GM19043 (cell line): ENCODE measurements around the gene CCDC32.
A peak's percentile ranks its signal among the peaks of the same experiment; 100 is the strongest.

Source experiments
- ATAC-seq: cut with Tn5 transposase; IDR thresholded peaks from one replicate; pipeline ENCODE4 v1.9.1; 2021; ENCODE audit warnings: low read depth; ENCODE audit not compliant: unreplicated experiment

CCDC32 gene

GRCh38 chr15:40569129-40569953, 4.5 kb upstream of the CCDC32 start, which contains the start of gene RPUSD2:
RPUSD2 (plus strand) TSS chr15:40569299; CDS start chr15:40569338, 39 bp downstream.
- peak; percentile 35 for ATAC-seq

DNA sequence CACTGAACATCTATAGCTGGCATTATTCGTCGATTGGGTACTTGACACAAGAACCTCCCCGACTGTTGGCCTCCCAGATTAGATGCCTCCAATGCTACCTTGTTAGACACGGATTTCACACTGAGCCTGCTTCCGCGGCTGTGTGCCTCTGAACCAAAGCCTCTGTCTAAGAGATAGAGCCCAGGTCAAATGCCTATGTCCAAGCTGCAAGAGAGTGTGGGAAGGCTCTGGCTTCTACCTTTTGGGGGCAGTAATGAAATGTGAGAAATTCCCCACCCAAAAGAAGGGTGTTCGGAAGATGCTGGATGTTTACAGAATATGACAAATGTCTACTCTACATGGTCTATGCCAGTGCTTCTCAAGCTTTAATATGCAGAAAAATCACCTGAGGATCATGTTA, 2.3 kb upstream of the CCDC32 start:
- ATAC-seq, result no peak

- no peak for ATAC-seq
Measured at GRCh38 chr15:40565333-40566238, 744 bp upstream of the CCDC32 start.

DNA sequence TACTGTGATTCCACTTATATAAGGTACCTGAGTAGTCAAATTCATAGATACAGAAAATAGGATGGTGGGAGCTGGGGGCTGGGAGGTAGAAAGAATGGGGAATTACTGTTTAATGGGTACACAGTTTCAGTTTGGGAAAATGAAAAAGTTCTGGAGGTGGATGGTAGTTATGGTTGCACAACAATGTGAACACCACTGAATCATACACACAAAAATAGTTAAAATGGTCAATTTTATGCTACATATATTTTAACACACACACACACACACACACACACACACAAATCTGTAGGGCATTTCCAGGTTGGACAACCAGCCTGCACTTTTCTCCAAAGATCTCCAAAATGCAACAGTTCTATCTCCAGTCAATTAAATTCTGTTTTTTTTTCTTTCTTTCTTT, 1.4 kb downstream of the CCDC32 start:
- no peak for ATAC-seq

- no peak for ATAC-seq
Measured at GRCh38 chr15:40562691-40563090, 2.2 kb downstream of the CCDC32 start.

- no peak for ATAC-seq
Measured at GRCh38 chr15:40558952-40559742, 5.7 kb downstream of the CCDC32 start.

- no peak for ATAC-seq
Measured at GRCh38 chr15:40555876-40556275, 9.0 kb downstream of the CCDC32 start.

GRCh38 chr15:40554161-40554525, 10.7 kb downstream of the CCDC32 start:
- ATAC-seq, result no peak

DNA sequence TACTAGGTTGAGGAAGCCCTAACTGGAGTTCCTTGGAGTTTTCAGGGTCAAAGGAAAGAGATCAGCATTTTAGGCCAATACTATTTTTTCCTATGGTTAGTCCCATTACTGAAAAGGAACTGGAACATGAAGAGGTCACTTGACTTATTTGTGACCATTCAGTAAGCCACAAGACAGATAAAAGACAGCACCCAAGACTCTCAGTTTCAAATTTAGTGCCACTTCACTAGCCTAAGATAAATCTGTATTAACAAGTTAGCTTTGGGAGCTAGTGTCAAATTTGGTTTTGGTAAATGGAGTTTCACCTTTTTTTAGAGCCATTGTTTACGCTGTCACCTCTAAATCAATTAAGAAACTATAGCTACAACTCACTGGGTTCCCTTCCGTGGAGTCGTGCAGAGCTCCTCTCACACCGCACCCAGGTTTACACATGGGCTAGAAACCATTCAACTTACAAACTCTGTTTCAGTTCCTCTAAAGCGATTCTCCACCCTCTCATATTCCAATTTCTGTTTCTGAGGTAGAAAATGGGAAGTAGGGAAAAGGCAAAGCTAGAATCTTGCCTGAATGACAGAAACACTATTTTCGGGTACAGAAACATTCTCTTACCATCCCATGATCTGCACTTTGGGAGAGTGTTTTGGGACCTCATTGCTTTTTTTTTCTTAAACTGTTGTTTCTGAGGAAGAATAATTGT, 14.4 kb downstream of the CCDC32 start:
- ATAC-seq, result peak; percentile 70

GRCh38 chr15:40549894-40550293, 14.9 kb downstream of the CCDC32 start:
- no peak for ATAC-seq

- ATAC-seq, result no peak
Measured at GRCh38 chr15:40548610-40549009, 16.2 kb downstream of the CCDC32 start.

- ATAC-seq, result no peak
Measured at GRCh38 chr15:40545457-40545856, 19.4 kb downstream of the CCDC32 start.

DNA sequence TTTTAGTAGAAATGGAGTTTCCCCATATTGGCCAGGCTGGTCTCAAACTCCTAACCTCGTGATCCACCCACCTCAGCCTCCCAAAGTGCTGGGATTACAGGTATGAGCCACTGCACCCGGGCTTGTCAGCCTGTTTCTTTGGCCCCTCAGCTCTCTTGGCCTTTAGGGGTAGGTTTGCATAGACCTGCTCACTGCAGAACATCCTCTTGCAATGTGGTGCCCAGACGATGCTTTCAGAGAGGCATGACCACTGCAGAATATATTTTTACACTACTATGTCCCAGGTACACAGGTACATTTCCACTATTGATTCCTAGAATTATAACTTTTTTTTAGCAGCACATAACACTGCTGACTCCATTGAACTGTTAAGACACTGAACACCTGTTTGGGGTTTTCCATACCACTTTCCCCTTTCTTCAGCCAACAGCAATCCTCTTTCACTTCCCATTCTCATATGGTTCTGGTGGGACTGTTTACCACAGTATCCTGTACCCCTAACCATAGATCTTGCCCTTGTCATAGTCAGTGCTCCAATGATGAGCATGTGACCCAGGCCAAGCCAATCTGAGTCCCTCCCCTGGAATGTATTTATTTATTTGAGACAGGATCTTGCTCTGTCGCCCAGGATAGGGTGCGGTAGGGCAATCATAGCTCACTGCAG, 21.1 kb downstream of the CCDC32 start:
- peak; percentile 72 for ATAC-seq

- no peak for ATAC-seq
Measured at GRCh38 chr15:40543082-40543481, 21.8 kb downstream of the CCDC32 start.

GRCh38 chr15:40538976-40539375, 25.9 kb downstream of the CCDC32 start:
- ATAC-seq, result no peak

DNA sequence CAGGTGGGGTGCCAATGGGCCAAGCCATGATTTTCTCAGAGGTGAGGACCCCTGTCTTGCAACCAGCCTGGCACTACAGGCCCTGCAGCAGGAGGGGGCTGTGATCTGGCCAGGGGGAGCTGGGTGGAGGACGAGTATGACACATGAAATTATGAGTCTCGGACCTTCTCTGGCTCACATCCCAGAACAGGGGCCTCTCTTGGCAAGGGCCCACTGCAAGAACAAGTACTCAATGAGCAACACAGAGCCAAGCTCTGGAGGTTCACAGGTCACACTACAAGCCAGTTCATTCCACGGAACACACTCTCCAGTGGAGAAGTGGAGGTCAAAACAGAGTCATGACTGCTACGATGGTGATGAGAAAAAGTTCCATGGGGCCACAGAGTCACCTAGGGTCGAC, 28.3 kb downstream of the CCDC32 start:
- no peak for ATAC-seq

DNA sequence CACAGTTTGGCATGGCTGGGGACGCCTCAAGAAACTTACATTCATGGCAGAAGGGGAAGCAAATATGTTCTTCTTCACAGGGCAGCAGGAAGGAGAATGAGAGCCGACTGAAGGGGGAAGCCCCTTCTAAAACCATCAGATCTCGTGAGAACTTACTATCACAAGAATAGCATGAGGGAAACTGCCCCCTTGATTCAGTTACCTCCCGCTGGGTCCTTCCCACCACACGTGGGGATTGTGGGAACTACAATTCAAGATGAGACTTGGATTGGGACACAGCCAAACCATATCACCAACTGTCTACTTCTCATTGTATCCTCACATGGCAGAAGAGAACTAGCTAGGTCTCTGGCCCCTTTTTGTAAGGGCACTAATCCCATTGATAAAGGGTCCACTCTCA, 30.5 kb downstream of the CCDC32 start:
- no peak for ATAC-seq

DNA sequence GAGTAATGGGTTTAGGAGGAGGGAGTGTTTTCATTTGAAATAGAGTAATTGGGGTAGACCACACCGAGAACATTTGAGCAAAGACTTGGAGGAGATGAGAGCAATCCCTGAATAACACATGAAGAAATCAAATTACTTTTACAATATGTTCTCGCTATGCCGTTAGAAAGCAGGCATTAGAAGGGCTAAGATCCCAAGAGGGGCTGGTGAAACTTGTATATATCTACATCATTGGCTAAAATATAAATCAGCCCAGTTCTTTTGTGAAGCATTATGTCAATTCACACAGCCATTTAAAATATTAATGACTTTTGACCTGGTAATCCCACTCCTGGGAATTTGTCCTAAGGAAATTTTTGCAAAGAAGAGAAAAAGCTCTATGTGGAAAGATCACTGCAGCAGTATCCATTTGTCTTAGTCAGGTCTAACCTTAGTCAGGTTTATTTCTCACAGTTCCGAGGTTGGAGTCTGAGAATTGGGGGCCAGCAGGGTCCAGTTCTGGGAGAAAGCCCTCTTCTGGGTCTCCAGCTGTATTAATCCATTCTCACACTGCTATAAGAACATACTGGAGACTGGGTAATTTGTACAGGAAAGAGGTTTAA, 31.0 kb downstream of the CCDC32 start:
- no peak for ATAC-seq

GRCh38 chr15:40528801-40529200, 36.0 kb downstream of the CCDC32 start:
- no peak for ATAC-seq
